Esophagus squamous epithelium (tissue), 5 donors: ENCODE data around the gene FAM131C. TPM values are rescaled to one million over a fixed set of nuclear protein-coding genes. Genes with fewer than 3 reads are reported as not detected.

Experiments used
- DNase-seq: peaks from one replicate; lab custom pipeline; 2025; lab: John Stamatoyannopoulos, UW
- H3K27ac ChIP-seq, 4 donors: fragments of 200-600 bp; sonication (generic); one replicate each; pipeline ENCODE4 v1.5.1; 2016 to 2019; ENCODE audit warnings: mild to moderate bottlenecking in 1 of 4
- H3K27me3 ChIP-seq, 4 donors: fragments of 200-600 bp; sonication (generic); 1 replicate in 3 of 4; 2 replicates in 1 of 4; pipeline versions ENCODE4 v1.5.1 to v1.6.0; 2017 to 2021; ENCODE audit warnings: antibody characterized with exemption in 1 of 4
- H3K36me3 ChIP-seq, 3 donors: fragments of 200-600 bp; sonication (generic); one replicate each; pipeline ENCODE4 v1.5.1; 2016 to 2019
- H3K4me1 ChIP-seq, 3 donors: fragments of 200-600 bp; sonication (generic); one replicate each; pipeline ENCODE4 v1.5.1; 2017 to 2019
- H3K4me3 ChIP-seq, 4 donors: fragments of 200-600 bp; sonication (generic); 1 replicate in 3 of 4; 2 replicates in 1 of 4; pipeline ENCODE4 v1.5.1; 2016 to 2019; ENCODE audit warnings: mild to moderate bottlenecking in 2 of 4, moderate library complexity in 1 of 4
- H3K9me3 ChIP-seq, 3 donors: fragments of 200-600 bp; sonication (generic); one replicate each; pipeline ENCODE4 v1.5.1; 2016 to 2019
- CTCF ChIP-seq, 6 experiments: fragments of 450-650 bp in 4 of 6; fragments of 200-600 bp in 2 of 6; sonication (generic) in 2 of 6; IDR thresholded peaks; one replicate each; pipeline ENCODE4 v1.5.1; 2016 to 2019; ENCODE audit warnings: antibody characterized with exemption in 6 of 6, mild to moderate bottlenecking in 4 of 6, moderate library complexity in 4 of 6
- POLR2A ChIP-seq, 4 donors: fragments of 450-650 bp; IDR thresholded peaks; one replicate each; pipeline ENCODE4 v1.6.1; 2017; ENCODE audit warnings: antibody characterized with exemption in 4 of 4, mild to moderate bottlenecking in 4 of 4, moderate library complexity in 3 of 4
- WGBS, 2 donors: methylation state at CpG; one replicate each; pipeline ENCODE4 v1.1.5; 2018; 5-methylcytosine and 5-hydroxymethylcytosine counted together
- intact Hi-C: fragments of 100-400 bp; cut with DNase I; formaldehyde crosslinking; loops from one replicate; pipeline ENCODE4 v1.15.0; 2022
- total RNA-seq, 4 donors: library from RNA; depleted of rRNA; stranded (reverse); fragments of >200 nt; gene quantifications; one replicate each; pipeline ENCODE4 v1.1.0, GENCODE V29; 2016
- donor health status: DM: yes; HTN: yes; CAD: no.

The FAM131C gene
- total RNA-seq, 4 donors from 2014 or later = 1.6 to 4.5 TPM; not detected in 2

GRCh38 chr1:16120407-16120806 lies 47.0 kb upstream of the FAM131C start:
- intact Hi-C loops = no loop called here
- H3K4me1 ChIP-seq = peaks cover 12 to 52% (median 36%) of the 10 kb centered on the region in 3 donors
- WGBS, 2 donors = 57 to 67% methylated on average over 1 of the region's 1 CpG
- TF ChIP-seq POLR2A (IDR thresholded peaks at IDR 0.05) (no peak), CTCF (IDR thresholded peaks at IDR 0.05) (no peak)
- no peaks in the 10 kb centered on the region for H3K9me3 ChIP-seq
- DNase-seq = no peak
- H3K36me3 ChIP-seq = peaks cover 0 to 20% (median 5%) of the 10 kb centered on the region in 3 donors
- no peak overlapping the region for H3K4me3 ChIP-seq
- H3K27ac ChIP-seq = no peak overlapping the region
- no peaks in the 10 kb centered on the region for H3K27me3 ChIP-seq

- 82 to 94% methylated on average over 7 to 8 of the region's 10 CpGs for WGBS, 2 donors
These were observed 46.5 kb upstream of the FAM131C start for GRCh38 chr1:16119926-16120325.

GRCh38 chr1:16119504-16119903 lies 46.1 kb upstream of the FAM131C start:
- intact Hi-C loops = no loop called here
- Histone ChIP-seq H3K36me3 (peaks cover 0 to 11% (median 0%) of the 10 kb centered on the region in 3 donors), H3K27me3 (no peaks in the 10 kb centered on the region), H3K27ac (no peak overlapping the region), H3K9me3 (no peaks in the 10 kb centered on the region), H3K4me1 (peaks cover 12 to 43% (median 27%) of the 10 kb centered on the region in 3 donors), H3K4me3 (no peak overlapping the region)
- 72 to 84% methylated on average over 2 to 6 of the region's 6 CpGs for WGBS, 2 donors
- TF ChIP-seq CTCF (IDR thresholded peaks at IDR 0.05) (no peak), POLR2A (IDR thresholded peaks at IDR 0.05) (no peak)
- DNase-seq = no peak

More at GRCh38 chr1:16119926-16120325, 46.5 kb upstream of the FAM131C start:
- Histone ChIP-seq H3K9me3 (no peaks in the 10 kb centered on the region), H3K27ac (no peak overlapping the region), H3K27me3 (no peaks in the 10 kb centered on the region), H3K4me1 (peaks cover 12 to 47% (median 32%) of the 10 kb centered on the region in 3 donors), H3K36me3 (peaks cover 0 to 15% (median 0%) of the 10 kb centered on the region in 3 donors), H3K4me3 (no peak overlapping the region)
- TF ChIP-seq CTCF (IDR thresholded peaks at IDR 0.05) (no peak), POLR2A (IDR thresholded peaks at IDR 0.05) (no peak)
- intact Hi-C loops = no loop called here
- no peak for DNase-seq

- no peak overlapping the region for H3K4me3 ChIP-seq
- H3K4me1 ChIP-seq = peaks cover 6 to 35% (median 19%) of the 10 kb centered on the region in 3 donors
- TF ChIP-seq POLR2A (IDR thresholded peaks at IDR 0.05) (no peak), CTCF (IDR thresholded peaks at IDR 0.05) (no peak)
- intact Hi-C loops = no loop called here
- H3K36me3 ChIP-seq = peaks cover 0 to 3% (median 0%) of the 10 kb centered on the region in 3 donors
- H3K27ac ChIP-seq = no peak overlapping the region
- H3K27me3 ChIP-seq = no peaks in the 10 kb centered on the region
- no peaks in the 10 kb centered on the region for H3K9me3 ChIP-seq
- DNase-seq = no peak
- WGBS, 2 donors = 56 to 92% methylated on average over 2 to 6 of the region's 9 CpGs
These were observed 45.3 kb upstream of the FAM131C start for GRCh38 chr1:16118706-16119105.

DNA sequence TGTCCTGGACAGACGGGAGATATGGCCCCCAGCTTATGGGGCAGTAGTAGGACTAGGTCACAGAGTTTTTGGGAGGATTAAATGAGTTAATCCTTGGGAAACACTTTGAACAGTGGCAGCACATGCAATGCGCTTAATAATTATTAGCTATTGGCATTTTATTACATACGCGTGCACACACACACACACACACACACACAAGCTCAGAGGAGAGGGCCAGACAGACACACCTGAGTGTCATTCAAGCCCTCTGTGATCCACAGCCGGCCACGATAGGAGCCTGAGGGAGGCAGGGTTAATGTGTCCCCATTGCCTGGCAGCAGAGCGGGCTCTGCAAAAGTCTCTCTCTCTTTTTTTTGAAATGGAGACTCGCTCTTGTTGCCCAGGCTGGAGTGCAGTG lies 44.5 kb upstream of the FAM131C start:
- Histone ChIP-seq H3K4me1 (peaks cover 6 to 27% (median 12%) of the 10 kb centered on the region in 3 donors), H3K4me3 (no peak overlapping the region), H3K27me3 (no peaks in the 10 kb centered on the region), H3K27ac (no peak overlapping the region), H3K36me3 (no peaks in the 10 kb centered on the region), H3K9me3 (no peaks in the 10 kb centered on the region)
- TF ChIP-seq POLR2A (IDR thresholded peaks at IDR 0.05) (no peak), CTCF (IDR thresholded peaks at IDR 0.05) (no peak)
- no peak for DNase-seq
- intact Hi-C loops = no loop called here
- WGBS, 2 donors = 88 to 89% methylated on average over 8 of the region's 8 CpGs
